Osteoblast (primary cell): ENCODE data around the gene SMG9. TPM values are rescaled to one million over a fixed set of nuclear protein-coding genes. Genes with fewer than 3 reads are reported as not detected.

ENCODE experiments used
- DNase-seq: peaks from one replicate; pipeline ENCODE4 v3.0.0; 2011; ENCODE audit warnings: low spot score, mixed read lengths; ENCODE audit not compliant: insufficient read length; ENCODE audit errors: missing footprints
- H2AFZ ChIP-seq: 2 replicates; pipeline ENCODE4 v1.6.0; 2011; ENCODE audit warnings: mild to moderate bottlenecking, low read length
- H3K27ac ChIP-seq: 2 replicates; pipeline ENCODE4 v1.5.1; 2011; ENCODE audit warnings: mild to moderate bottlenecking, low read depth, low read length, moderate library complexity
- H3K27me3 ChIP-seq: 2 replicates; pipeline ENCODE4 v1.6.0; 2012; ENCODE audit warnings: mild to moderate bottlenecking, control low read depth, inconsistent platforms, low read length, moderate library complexity; ENCODE audit not compliant: insufficient read depth
- H3K36me3 ChIP-seq: 2 replicates; pipeline ENCODE4 v1.5.1; 2011; ENCODE audit warnings: mild to moderate bottlenecking, low read length, control low read depth, moderate library complexity; ENCODE audit not compliant: insufficient read depth
- H3K4me1 ChIP-seq: 2 replicates; pipeline ENCODE4 v1.5.1; 2011; ENCODE audit warnings: mild to moderate bottlenecking, low read length, control low read depth, moderate library complexity; ENCODE audit not compliant: insufficient read depth
- H3K4me2 ChIP-seq: 2 replicates; pipeline ENCODE4 v1.6.0; 2011; ENCODE audit warnings: mild to moderate bottlenecking, low read length; ENCODE audit not compliant: insufficient read depth
- H3K4me3 ChIP-seq: fragments of 200-600 bp; sonication (generic); 3 replicates; pipeline ENCODE4 v1.5.1; 2012; ENCODE audit warnings: mild to moderate bottlenecking, low read length, inconsistent platforms; ENCODE audit not compliant: insufficient read depth
- H3K79me2 ChIP-seq: 2 replicates; pipeline ENCODE4 v1.6.0; 2012; ENCODE audit warnings: mild to moderate bottlenecking, low read length, control low read depth, inconsistent platforms; ENCODE audit not compliant: insufficient read depth
- H3K9me3 ChIP-seq: 2 replicates; pipeline ENCODE4 v1.5.1; 2011; ENCODE audit warnings: low read depth, low read length, control low read depth
- H4K20me1 ChIP-seq: 2 replicates; pipeline ENCODE4 v1.6.0; 2012; ENCODE audit warnings: mild to moderate bottlenecking, low read length, control low read depth; ENCODE audit not compliant: insufficient read depth
- total RNA-seq: library from RNA; depleted of rRNA; stranded (reverse); fragments of >200 nt; gene quantifications from 2 replicates; pipeline ENCODE4 v1.2.3, GENCODE V29; 2012
- TF ChIP-seq, protein P1 (sequence below): IDR thresholded peaks from 2 replicates; pipeline ENCODE4 v1.5.1; 2011; ENCODE audit warnings: mild to moderate bottlenecking, low read depth, low read length, moderate library complexity; ENCODE audit errors: extremely low read depth

The SMG9 gene
- total RNA-seq, 1 donor = 14.5 TPM

DNA sequence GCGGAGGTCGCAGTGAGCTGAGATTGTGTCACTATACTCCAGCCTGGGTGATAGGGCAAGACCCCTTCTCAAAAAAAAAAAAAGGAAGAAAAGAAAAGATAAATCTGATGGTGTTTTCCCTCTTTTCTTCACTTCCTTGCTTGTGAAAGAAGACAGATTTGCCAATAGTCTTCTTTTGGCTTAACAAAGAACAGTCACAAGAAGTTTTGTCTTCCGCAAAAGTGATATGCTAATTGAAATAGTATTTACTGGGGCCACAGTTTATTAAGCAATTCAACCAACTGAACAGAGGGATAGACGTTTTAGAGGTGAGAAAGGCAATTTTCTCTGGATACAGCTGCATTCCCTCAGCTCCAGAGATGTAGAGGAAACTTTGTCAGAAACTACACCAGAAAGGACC, 61.9 kb downstream of the SMG9 start:
- Histone ChIP-seq H3K79me2 (no peaks in the 10 kb centered on the region), H3K9me3 (peaks cover 15% of the 10 kb centered on the region), H2AFZ (no peak overlapping the region), H3K4me2 (no peak overlapping the region), H3K27ac (no peak overlapping the region), H3K27me3 (peaks cover 4% of the 10 kb centered on the region), H3K36me3 (no peaks in the 10 kb centered on the region), H4K20me1 (no peaks in the 10 kb centered on the region), H3K4me1 (no peaks in the 10 kb centered on the region), H3K4me3 (no peak overlapping the region)
- TF ChIP-seq, protein P1, sequence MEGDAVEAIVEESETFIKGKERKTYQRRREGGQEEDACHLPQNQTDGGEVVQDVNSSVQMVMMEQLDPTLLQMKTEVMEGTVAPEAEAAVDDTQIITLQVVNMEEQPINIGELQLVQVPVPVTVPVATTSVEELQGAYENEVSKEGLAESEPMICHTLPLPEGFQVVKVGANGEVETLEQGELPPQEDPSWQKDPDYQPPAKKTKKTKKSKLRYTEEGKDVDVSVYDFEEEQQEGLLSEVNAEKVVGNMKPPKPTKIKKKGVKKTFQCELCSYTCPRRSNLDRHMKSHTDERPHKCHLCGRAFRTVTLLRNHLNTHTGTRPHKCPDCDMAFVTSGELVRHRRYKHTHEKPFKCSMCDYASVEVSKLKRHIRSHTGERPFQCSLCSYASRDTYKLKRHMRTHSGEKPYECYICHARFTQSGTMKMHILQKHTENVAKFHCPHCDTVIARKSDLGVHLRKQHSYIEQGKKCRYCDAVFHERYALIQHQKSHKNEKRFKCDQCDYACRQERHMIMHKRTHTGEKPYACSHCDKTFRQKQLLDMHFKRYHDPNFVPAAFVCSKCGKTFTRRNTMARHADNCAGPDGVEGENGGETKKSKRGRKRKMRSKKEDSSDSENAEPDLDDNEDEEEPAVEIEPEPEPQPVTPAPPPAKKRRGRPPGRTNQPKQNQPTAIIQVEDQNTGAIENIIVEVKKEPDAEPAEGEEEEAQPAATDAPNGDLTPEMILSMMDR = no peak
- no peak for DNase-seq

DNA sequence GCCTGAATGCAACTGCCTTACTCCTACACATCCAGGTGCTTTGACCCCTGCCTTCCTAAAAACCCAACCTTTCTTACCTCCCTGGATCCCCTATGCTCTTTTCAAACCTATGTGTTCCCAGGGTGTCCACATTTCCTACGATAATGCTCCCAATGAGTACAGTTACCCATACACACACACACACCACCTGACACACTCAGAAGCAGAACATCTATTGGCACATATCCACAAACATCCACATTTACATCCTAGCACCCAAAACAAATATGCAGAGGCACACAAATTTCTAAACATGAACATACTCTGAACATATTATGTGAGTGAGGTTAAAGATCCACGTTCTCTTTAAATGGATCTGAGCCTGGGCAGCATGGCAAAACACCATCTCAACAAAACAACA, 62.4 kb downstream of the SMG9 start:
- no peak overlapping the region for H3K27ac ChIP-seq
- no peak overlapping the region for H3K4me2 ChIP-seq
- no peaks in the 10 kb centered on the region for H3K79me2 ChIP-seq
- peaks cover 15% of the 10 kb centered on the region for H3K9me3 ChIP-seq
- no peak for DNase-seq
- H3K4me1 ChIP-seq = no peaks in the 10 kb centered on the region
- no peak overlapping the region for H3K4me3 ChIP-seq
- TF ChIP-seq, protein P1 = no peak
- no peaks in the 10 kb centered on the region for H3K36me3 ChIP-seq
- no peak overlapping the region for H2AFZ ChIP-seq
- H4K20me1 ChIP-seq = no peaks in the 10 kb centered on the region
- peaks cover 4% of the 10 kb centered on the region for H3K27me3 ChIP-seq

DNA sequence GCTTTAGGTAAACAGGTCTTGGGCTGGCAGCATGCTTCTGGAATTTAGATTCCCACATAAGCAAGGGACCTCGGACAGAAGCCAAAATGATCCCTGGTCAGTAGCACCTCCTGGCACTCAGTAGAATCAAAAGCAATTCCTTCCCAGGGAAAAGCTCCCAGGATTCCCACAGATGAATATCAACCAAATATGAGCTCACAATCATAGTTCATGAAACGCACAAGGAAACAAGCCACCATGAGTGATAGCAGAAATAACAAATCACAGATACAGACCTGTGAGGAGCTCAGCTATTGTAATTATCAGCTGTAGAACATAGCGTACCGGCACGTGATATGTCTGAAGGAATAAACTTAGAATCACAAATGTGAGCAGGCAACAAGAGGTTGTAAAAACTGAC, 63.0 kb downstream of the SMG9 start:
- Histone ChIP-seq H3K27ac (no peak overlapping the region), H4K20me1 (no peaks in the 10 kb centered on the region), H3K9me3 (peaks cover 15% of the 10 kb centered on the region), H3K4me2 (no peak overlapping the region), H3K36me3 (no peaks in the 10 kb centered on the region), H2AFZ (no peak overlapping the region), H3K4me3 (no peak overlapping the region), H3K79me2 (no peaks in the 10 kb centered on the region), H3K27me3 (peaks cover 4% of the 10 kb centered on the region), H3K4me1 (peaks cover 3% of the 10 kb centered on the region)
- DNase-seq = no peak
- TF ChIP-seq, protein P1 = no peak

DNA sequence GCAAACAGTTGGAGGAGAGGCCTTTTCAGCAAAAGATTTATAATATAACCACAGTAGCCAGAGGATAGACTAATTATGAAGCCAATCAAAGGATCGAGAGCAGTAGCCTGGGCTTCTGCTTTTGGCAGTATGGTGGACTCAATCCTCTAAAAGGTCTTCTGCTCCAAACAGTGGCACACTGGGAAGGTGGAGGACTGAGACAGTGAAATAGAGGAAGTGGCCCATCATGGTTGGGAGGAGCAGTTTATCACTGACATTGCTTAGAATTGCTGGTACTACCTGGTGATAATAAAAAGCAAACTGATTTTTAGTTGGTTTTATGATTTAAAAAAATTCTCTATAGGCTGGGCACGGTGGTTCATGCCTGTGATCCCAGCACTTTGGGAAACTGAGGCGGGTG, 63.9 kb downstream of the SMG9 start:
- Histone ChIP-seq H3K27me3 (peaks cover 4% of the 10 kb centered on the region), H3K4me1 (peaks cover 4% of the 10 kb centered on the region), H3K79me2 (no peaks in the 10 kb centered on the region), H3K4me2 (no peak overlapping the region), H2AFZ (no peak overlapping the region), H3K36me3 (no peaks in the 10 kb centered on the region), H3K27ac (no peak overlapping the region), H3K9me3 (peaks cover 13% of the 10 kb centered on the region), H3K4me3 (no peak overlapping the region), H4K20me1 (no peaks in the 10 kb centered on the region)
- TF ChIP-seq, protein P1 = no peak
- no peak for DNase-seq
